Endothelial cell of umbilical vein (primary cell): Measurements from ENCODE around the gene STPG3. TPM values are rescaled to one million over a fixed set of nuclear protein-coding genes. Genes with fewer than 3 reads are reported as not detected.
"Not testable (repeated sequence)": the region's sequence is repeated elsewhere in the genome, so short reads cannot be mapped to it uniquely, and the experiment has no call there.

ENCODE experiments used
- BruUV-seq: library from RNA; stranded (reverse); fragments of 400-500 nt; replicated peaks from 2 replicates; lab custom pipeline; 2021; lab: Mats Ljungman, UMichigan
- CTCF ChIA-PET: fragments of 300-600, 350-600 bp; sonication (Branson Sonifier 250); formaldehyde crosslinking; loops from one replicate; lab custom pipeline; 2021; ENCODE audit warnings: antibody characterized with exemption, inconsistent platforms; lab: Charles Lee
- POLR2A ChIA-PET: fragments of 300-600, 350-600 bp; sonication (Branson Sonifier 250); formaldehyde crosslinking; loops from one replicate; lab custom pipeline; 2021; ENCODE audit warnings: antibody characterized with exemption, inconsistent platforms; lab: Charles Lee
- DNase-seq: peaks from one replicate; pipeline ENCODE4 v3.0.0-alpha.2; 2011; ENCODE audit warnings: low read depth, low spot score
- FAIRE-seq: peaks from 2 replicates; lab custom pipeline; 2011; peaks lifted over from hg19 to GRCh38; lab: Jason Lieb, UNC
- H2AFZ ChIP-seq: 2 replicates; pipeline ENCODE4 v1.6.0; 2012; ENCODE audit warnings: low read depth, low read length, control low read depth, inconsistent platforms
- H3K27ac ChIP-seq: 2 replicates; pipeline ENCODE4 v1.5.1; 2011; ENCODE audit warnings: low read depth, mild to moderate bottlenecking, control low read depth, low read length, moderate library complexity; ENCODE audit not compliant: insufficient read depth
- H3K27me3 ChIP-seq, 2 experiments: 2 replicates each; pipeline versions ENCODE4 v1.6.0 to v1.6.1; 2011; ENCODE audit warnings: low read length in 2 of 2, mixed read lengths in 1 of 2; ENCODE audit not compliant: control insufficient read depth in 2 of 2, insufficient read depth in 2 of 2
- H3K36me3 ChIP-seq, 2 experiments: 2 replicates in 1 of 2; 3 replicates in 1 of 2; pipeline ENCODE4 v1.5.1; 2011; ENCODE audit warnings: low read length in 2 of 2, mild to moderate bottlenecking in 1 of 2, moderate library complexity in 1 of 2; ENCODE audit not compliant: control insufficient read depth in 2 of 2, insufficient read depth in 2 of 2; ENCODE audit errors: extremely low read depth in 1 of 2
- H3K4me1 ChIP-seq: 3 replicates; pipeline ENCODE4 v1.5.1; 2011; ENCODE audit warnings: mild to moderate bottlenecking, low read length; ENCODE audit not compliant: control insufficient read depth, insufficient read depth; ENCODE audit errors: extremely low read depth
- H3K4me2 ChIP-seq: 2 replicates; pipeline ENCODE4 v1.6.1; 2011; ENCODE audit warnings: low read length, control low read depth, mixed read lengths; ENCODE audit not compliant: insufficient read depth
- H3K4me3 ChIP-seq, 3 experiments: fragments of 200-600 bp in 1 of 3; sonication (generic), shearing (Covaris generic) in 1 of 3; replicated peaks in 1 of 3; 2 replicates each; pipeline ENCODE4 v1.5.1; 2011 to 2016; ENCODE audit warnings: control low read depth in 3 of 3, low read length in 3 of 3, mild to moderate bottlenecking in 2 of 3, inconsistent platforms in 1 of 3, low read depth in 1 of 3, moderate library complexity in 1 of 3; ENCODE audit not compliant: insufficient read depth in 1 of 3
- H3K79me2 ChIP-seq: 2 replicates; pipeline ENCODE4 v1.6.0; 2012; ENCODE audit warnings: low read length, inconsistent platforms; ENCODE audit not compliant: control insufficient read depth, insufficient read depth
- H3K9ac ChIP-seq: replicated peaks from 2 replicates; pipeline ENCODE3; 2011; ENCODE audit warnings: low read length, control low read depth; ENCODE audit not compliant: insufficient read depth; ENCODE audit errors: extremely low read depth
- H3K9me1 ChIP-seq: replicated peaks from 3 replicates; pipeline ENCODE4 v1.6.0; 2011; ENCODE audit warnings: mild to moderate bottlenecking, low read length; ENCODE audit not compliant: control insufficient read depth, insufficient read depth; ENCODE audit errors: extremely low read depth
- H3K9me3 ChIP-seq: replicated peaks from 2 replicates; pipeline ENCODE4 v1.5.1; 2012; ENCODE audit warnings: low read length, inconsistent platforms; ENCODE audit not compliant: control insufficient read depth, insufficient read depth
- H4K20me1 ChIP-seq: replicated peaks from 2 replicates; pipeline ENCODE3; 2011; ENCODE audit warnings: mild to moderate bottlenecking, low read length; ENCODE audit not compliant: control insufficient read depth, insufficient read depth; ENCODE audit errors: extremely low read depth
- CTCF ChIP-seq, 2 donors: IDR thresholded peaks; 1 replicate in 1 of 2; 2 replicates in 1 of 2; pipeline ENCODE4 v1.5.1; 2011; ENCODE audit warnings: low read length in 2 of 2, mild to moderate bottlenecking in 2 of 2, moderate library complexity in 2 of 2, control low read depth in 1 of 2, inconsistent platforms in 1 of 2, low read depth in 1 of 2; ENCODE audit not compliant: insufficient read depth in 1 of 2; ENCODE audit errors: extremely low read depth in 1 of 2
- EZH2 ChIP-seq: IDR thresholded peaks from 2 replicates; pipeline ENCODE4 v1.6.1; 2012; ENCODE audit warnings: borderline replicate concordance, low read depth, mild to moderate bottlenecking, moderate library complexity, low read length, inconsistent platforms; ENCODE audit not compliant: severe bottlenecking
- FOS ChIP-seq: IDR thresholded peaks from 2 replicates; pipeline ENCODE4 v1.6.1; 2011; ENCODE audit warnings: mild to moderate bottlenecking, low read length, moderate library complexity, borderline replicate concordance; ENCODE audit not compliant: insufficient read depth
- JUN ChIP-seq: IDR thresholded peaks from 2 replicates; pipeline ENCODE4 v1.6.1; 2011; ENCODE audit warnings: borderline replicate concordance, low read depth; ENCODE audit not compliant: insufficient read length, insufficient read depth
- MAX ChIP-seq: IDR thresholded peaks from 2 replicates; pipeline ENCODE4 v1.6.1; 2011; ENCODE audit not compliant: insufficient read depth, insufficient read length
- POLR2A ChIP-seq: IDR thresholded peaks from 2 replicates; pipeline ENCODE4 v1.6.1; 2012; ENCODE audit warnings: low read depth, mild to moderate bottlenecking, control low read depth, low read length
- POLR2AphosphoS5 ChIP-seq: IDR thresholded peaks from 2 replicates; pipeline ENCODE4 v1.6.1; 2012; ENCODE audit warnings: low read depth, mild to moderate bottlenecking, control low read depth, low read length, moderate library complexity; ENCODE audit not compliant: insufficient read depth
- dilution Hi-C: fragments of 300-500 bp; cut with MboI; formaldehyde crosslinking; loops from one replicate; pipeline ENCODE4 v1.15.0; 2019; ENCODE audit warnings: low sequenced_read_pairs; ENCODE audit not compliant: extremely low pct_ligation_motif_present
- intact Hi-C: fragments of 100-400 bp; cut with micrococcal nuclease; formaldehyde crosslinking; loops from one replicate; pipeline ENCODE4 v1.10.0; 2022
- polyA plus RNA-seq, 4 experiments: library from polyadenylated mRNA; depleted of rRNA in 3 of 4; stranded (reverse) in 3 of 4; unstranded in 1 of 4; fragments of >200 nt; gene quantifications; 2 replicates each; pipeline versions ENCODE4 v1.2.1 to v1.2.3, GENCODE V29; 2011 to 2012; ENCODE audit warnings: missing spikeins in 1 of 4
- total RNA-seq: library from RNA; stranded (reverse); gene quantifications from 2 replicates; pipeline ENCODE4 v1.2.3, GENCODE V29; 2021

STPG3 gene
- total and polyA plus RNA-seq, 2 donors (not counting 3 experiments of a cell fraction or from before 2014, with no cell fraction given), result not detected

- TF ChIP-seq JUN (no peak), POLR2A (no peak), CTCF (IDR thresholded peaks at IDR 0.05; ENCODE audit: extremely low read depth in 1 of 2, insufficient read depth in 1 of 2, low read depth in 1 of 2, low read length in 2 of 2) (no peak), FOS (no peak), POLR2AphosphoS5 (no peak), EZH2 (no peak), MAX (no peak)
- no peak for FAIRE-seq
- Histone ChIP-seq H3K79me2 (peaks cover 25% of the 10 kb centered on the region), H3K4me1 (peaks cover 13% of the 10 kb centered on the region), H3K4me2 (peak overlapping the region; percentile 85), H4K20me1 (no peaks in the 10 kb centered on the region), H3K9me3 (no peaks in the 10 kb centered on the region), H2AFZ (no peak overlapping the region), H3K36me3 (peaks cover 6 to 16% of the 10 kb centered on the region in 2 experiments), H3K27ac (peak overlapping the region; percentile 46), H3K9me1 (no peaks in the 10 kb centered on the region), H3K27me3 (no peaks in the 10 kb centered on the region), H3K4me3 (peak overlapping the region; percentile 70 to 73 (median 72)), H3K9ac (peak overlapping the region; percentile 64)
- BruUV-seq, result no TSS peak
- dilution Hi-C loops, result no loop called here
- intact Hi-C loops, result no loop called here
- no peak for DNase-seq
- ChIA-PET POLR2A (interaction anchor here (0.7 to 5.0 kb wide), 7 partner anchors 10 to 186 kb away, joined by 3 to 66 read pairs (median 5); partner anchors contain the start of genes MAN1B1, NELFB, STPG3 and TOR4A), CTCF (interaction anchor here (0.9 kb wide), 1 partner anchor 12 kb away, joined by 6 read pairs; the partner anchor contains the start of gene NELFB)
Measured at GRCh38 chr9:137242269-137243203, 8.6 kb upstream of the STPG3 start.

GRCh38 chr9:137243266-137243625 is 7.8 kb upstream of the STPG3 start:
- dilution Hi-C loops, H4K20me1 ChIP-seq, BruUV-seq, CTCF ChIA-PET, FAIRE-seq, H2AFZ ChIP-seq, DNase-seq, H3K9ac ChIP-seq, H3K27ac ChIP-seq, intact Hi-C loops, H3K9me3 ChIP-seq, H3K9me1 ChIP-seq, H3K4me3 ChIP-seq, H3K27me3 ChIP-seq, H3K4me2 ChIP-seq: not testable (repeated sequence)
- Histone ChIP-seq H3K4me1 (peaks cover 13% of the 10 kb centered on the region), H3K36me3 (peaks cover 6 to 16% of the 10 kb centered on the region in 2 experiments), H3K79me2 (peaks cover 25% of the 10 kb centered on the region)
- POLR2A ChIA-PET, result interaction anchor here (1.6 to 5.0 kb wide), 2 partner anchors 10 to 34 kb away, joined by 8 to 66 read pairs; partner anchors contain the start of genes NELFB, STPG3 and TOR4A
